ENCODE results near the gene BANK1. TPM values are rescaled to one million over a fixed set of nuclear protein-coding genes. Genes with fewer than 3 reads are reported as not detected.

The BANK1 gene
- total RNA-seq, 1 donor from 2014 or later = 0.19 TPM

DNA sequence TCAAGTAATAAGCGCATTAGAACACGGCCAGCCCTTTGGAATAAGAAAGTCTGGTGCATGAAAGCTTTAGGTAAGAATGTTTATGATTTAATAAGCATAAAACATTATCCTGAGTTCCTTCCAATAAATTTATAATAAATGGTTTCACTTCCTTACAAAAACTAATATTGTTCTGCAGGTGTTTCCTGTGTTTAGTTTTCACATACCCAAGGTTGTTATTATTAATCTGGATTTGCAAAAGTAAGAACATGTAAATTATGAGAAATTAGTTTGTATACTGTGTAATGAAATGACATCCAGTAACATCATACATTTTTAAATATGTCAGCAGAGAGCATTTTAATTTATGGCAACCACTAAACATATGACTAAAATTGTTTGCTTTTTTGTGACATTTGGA lies 72.1 kb downstream of the BANK1 start:
- H3F3A ChIP-seq (ENCODE audit: low read depth) = no peaks in the 10 kb centered on the region
- Mint-ChIP-seq H3K4me1 (no peaks in the 10 kb centered on the region), H3K9me3 (no peaks in the 10 kb centered on the region), H3K27ac (no peak overlapping the region), H3K4me3 (no peak overlapping the region), H3K36me3 (no peaks in the 10 kb centered on the region), H3K27me3 (ENCODE audit: insufficient read depth, low read depth) (no peaks in the 10 kb centered on the region)
- no peaks in the 10 kb centered on the region for H3K9me3 ChIP-seq (ENCODE audit: low read depth)
- no peak for DNase-seq (ENCODE audit: low spot score)
- H3K36me3 ChIP-seq = no peaks in the 10 kb centered on the region
- H2AFZ ChIP-seq (replicated peaks) = no peak overlapping the region
- H3K4me3 ChIP-seq = no peak overlapping the region
- no peak overlapping the region for H3K4me2 ChIP-seq
- TF ChIP-seq, protein P1, sequence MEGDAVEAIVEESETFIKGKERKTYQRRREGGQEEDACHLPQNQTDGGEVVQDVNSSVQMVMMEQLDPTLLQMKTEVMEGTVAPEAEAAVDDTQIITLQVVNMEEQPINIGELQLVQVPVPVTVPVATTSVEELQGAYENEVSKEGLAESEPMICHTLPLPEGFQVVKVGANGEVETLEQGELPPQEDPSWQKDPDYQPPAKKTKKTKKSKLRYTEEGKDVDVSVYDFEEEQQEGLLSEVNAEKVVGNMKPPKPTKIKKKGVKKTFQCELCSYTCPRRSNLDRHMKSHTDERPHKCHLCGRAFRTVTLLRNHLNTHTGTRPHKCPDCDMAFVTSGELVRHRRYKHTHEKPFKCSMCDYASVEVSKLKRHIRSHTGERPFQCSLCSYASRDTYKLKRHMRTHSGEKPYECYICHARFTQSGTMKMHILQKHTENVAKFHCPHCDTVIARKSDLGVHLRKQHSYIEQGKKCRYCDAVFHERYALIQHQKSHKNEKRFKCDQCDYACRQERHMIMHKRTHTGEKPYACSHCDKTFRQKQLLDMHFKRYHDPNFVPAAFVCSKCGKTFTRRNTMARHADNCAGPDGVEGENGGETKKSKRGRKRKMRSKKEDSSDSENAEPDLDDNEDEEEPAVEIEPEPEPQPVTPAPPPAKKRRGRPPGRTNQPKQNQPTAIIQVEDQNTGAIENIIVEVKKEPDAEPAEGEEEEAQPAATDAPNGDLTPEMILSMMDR (IDR thresholded peaks at IDR 0.05) = no peak
- no peak for TF ChIP-seq EZH2 (IDR thresholded peaks at IDR 0.05)
- no peak for TF ChIP-seq EZH2phosphoT487 (IDR thresholded peaks at IDR 0.05)
- no peaks in the 10 kb centered on the region for H3K79me2 ChIP-seq (ENCODE audit: low read depth)
- H3K4me1 ChIP-seq = no peaks in the 10 kb centered on the region
- H3K9ac ChIP-seq = no peak overlapping the region
- H4K20me1 ChIP-seq (ENCODE audit: low read depth) = no peaks in the 10 kb centered on the region
- H3K27me3 ChIP-seq = no peaks in the 10 kb centered on the region
- H3K27ac ChIP-seq = no peak overlapping the region

DNA sequence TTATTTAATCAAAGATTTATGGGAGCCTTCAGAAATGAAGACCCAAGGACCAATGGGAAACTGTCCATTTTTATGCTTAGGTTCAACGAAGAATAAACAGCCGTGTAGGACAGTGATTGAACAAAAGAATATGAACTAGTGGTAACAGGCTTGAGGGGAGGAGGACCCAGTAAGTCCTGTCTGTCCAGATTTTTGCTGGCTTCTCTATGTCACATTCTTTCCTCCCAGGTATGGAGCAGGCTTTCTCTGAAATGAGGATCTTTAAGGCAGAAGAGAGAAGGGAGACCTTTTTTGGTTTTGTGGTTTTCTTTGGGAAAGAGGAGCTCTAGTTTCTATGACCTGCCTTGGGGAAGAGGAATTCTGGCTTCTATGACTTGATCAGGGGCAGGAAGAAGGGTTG lies 74.1 kb downstream of the BANK1 start:
- no peak overlapping the region for H2AFZ ChIP-seq (replicated peaks)
- no peaks in the 10 kb centered on the region for H3K4me1 Mint-ChIP-seq
- no peaks in the 10 kb centered on the region for H3K27me3 ChIP-seq
- H3K4me3 Mint-ChIP-seq = no peak overlapping the region
- no peaks in the 10 kb centered on the region for H3K9me3 ChIP-seq (ENCODE audit: low read depth)
- no peaks in the 10 kb centered on the region for H3K27me3 Mint-ChIP-seq (ENCODE audit: insufficient read depth, low read depth)
- H3K9me3 Mint-ChIP-seq = no peaks in the 10 kb centered on the region
- no peaks in the 10 kb centered on the region for H3K4me1 ChIP-seq
- H3K27ac Mint-ChIP-seq = no peak overlapping the region
- no peak overlapping the region for H3K9ac ChIP-seq
- H3K36me3 ChIP-seq = no peaks in the 10 kb centered on the region
- no peaks in the 10 kb centered on the region for H3K36me3 Mint-ChIP-seq
- H3K79me2 ChIP-seq (ENCODE audit: low read depth) = no peaks in the 10 kb centered on the region
- H4K20me1 ChIP-seq (ENCODE audit: low read depth) = no peaks in the 10 kb centered on the region
- H3K4me2 ChIP-seq = no peak overlapping the region
- no peak overlapping the region for H3K4me3 ChIP-seq
- no peak for TF ChIP-seq EZH2 (IDR thresholded peaks at IDR 0.05)
- TF ChIP-seq, protein P1 (IDR thresholded peaks at IDR 0.05) = no peak
- TF ChIP-seq EZH2phosphoT487 (IDR thresholded peaks at IDR 0.05) = no peak
- no peaks in the 10 kb centered on the region for H3F3A ChIP-seq (ENCODE audit: low read depth)
- no peak for DNase-seq (ENCODE audit: low spot score)
- no peak overlapping the region for H3K27ac ChIP-seq

DNA sequence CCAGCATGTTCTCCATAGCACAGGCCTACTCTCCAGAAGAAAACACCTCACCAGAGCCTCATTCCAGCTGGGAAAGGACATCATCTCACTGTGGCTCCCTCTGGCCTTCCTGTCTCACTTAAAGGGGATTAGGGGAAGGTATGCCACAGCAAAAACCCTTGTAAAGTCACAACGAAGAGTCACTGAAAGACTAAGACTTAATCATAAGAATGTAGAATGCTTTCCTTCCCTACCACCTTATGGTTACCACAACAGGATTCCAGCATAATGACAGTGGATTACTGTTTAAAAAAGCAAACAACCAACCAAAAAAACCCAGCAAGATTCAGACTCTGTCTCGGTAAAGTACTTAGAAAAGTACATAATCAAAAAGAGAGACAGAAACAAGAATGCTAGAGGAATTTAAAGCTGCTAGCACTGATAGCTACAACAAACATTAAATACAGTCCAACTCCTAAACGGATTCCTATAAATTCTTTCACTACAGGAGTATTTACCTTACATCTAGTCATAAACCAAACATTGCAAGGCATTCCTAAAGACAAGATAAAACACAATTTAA lies 75.1 kb downstream of the BANK1 start:
- Histone ChIP-seq H4K20me1 (ENCODE audit: low read depth) (no peaks in the 10 kb centered on the region), H3K27me3 (no peaks in the 10 kb centered on the region), H2AFZ (replicated peaks) (no peak overlapping the region), H3K4me1 (peaks cover 8% of the 10 kb centered on the region), H3K9ac (no peak overlapping the region), H3K79me2 (ENCODE audit: low read depth) (no peaks in the 10 kb centered on the region), H3K4me3 (no peak overlapping the region), H3K36me3 (no peaks in the 10 kb centered on the region), H3K27ac (no peak overlapping the region), H3K9me3 (ENCODE audit: low read depth) (no peaks in the 10 kb centered on the region), H3F3A (ENCODE audit: low read depth) (no peaks in the 10 kb centered on the region), H3K4me2 (no peak overlapping the region)
- H3K9me3 Mint-ChIP-seq = no peaks in the 10 kb centered on the region
- H3K27me3 Mint-ChIP-seq (ENCODE audit: insufficient read depth, low read depth) = no peaks in the 10 kb centered on the region
- no peaks in the 10 kb centered on the region for H3K36me3 Mint-ChIP-seq
- DNase-seq (ENCODE audit: low spot score) = no peak
- H3K4me3 Mint-ChIP-seq = no peak overlapping the region
- no peaks in the 10 kb centered on the region for H3K4me1 Mint-ChIP-seq
- H3K27ac Mint-ChIP-seq = no peak overlapping the region
- TF ChIP-seq EZH2phosphoT487 (IDR thresholded peaks at IDR 0.05) = no peak
- no peak for TF ChIP-seq EZH2 (IDR thresholded peaks at IDR 0.05)
- TF ChIP-seq, protein P1 (IDR thresholded peaks at IDR 0.05) = no peak
